Activated CD4-positive, alpha-beta memory T cell treated with anti-CD3 and anti-CD28 coated beads for 36 hours (primary cell): ENCODE results near the gene SIPA1. TPM values are rescaled to one million over a fixed set of nuclear protein-coding genes. Genes with fewer than 3 reads are reported as not detected.

Experiments
- CTCF ChIA-PET: fragments of 350-600 bp; sonication (Branson Sonifier 250); formaldehyde crosslinking; loops from one replicate; lab custom pipeline; 2021; ENCODE audit warnings: antibody characterized with exemption, inconsistent platforms; lab: Charles Lee
- POLR2A ChIA-PET: fragments of 350-600 bp; sonication (Branson Sonifier 250); formaldehyde crosslinking; loops from one replicate; lab custom pipeline; 2021; ENCODE audit warnings: antibody characterized with exemption; lab: Charles Lee
- DNase-seq: peaks from one replicate; pipeline ENCODE4 v3.0.0-alpha.2; 2020
- H3K27ac Mint-ChIP-seq: one replicate; pipeline ENCODE4 v1.8.0; 2021; ENCODE audit warnings: mixed read lengths
- H3K27me3 Mint-ChIP-seq: one replicate; pipeline ENCODE4 v1.8.0; 2021; ENCODE audit warnings: mixed read lengths
- H3K36me3 Mint-ChIP-seq: one replicate; pipeline ENCODE4 v1.8.0; 2021; ENCODE audit warnings: mixed read lengths
- H3K4me1 Mint-ChIP-seq: one replicate; pipeline ENCODE4 v1.8.0; 2021; ENCODE audit warnings: low read depth, mixed read lengths
- H3K4me3 Mint-ChIP-seq: one replicate; pipeline ENCODE4 v1.8.0; 2021; ENCODE audit warnings: mild to moderate bottlenecking, mixed read lengths
- H3K9me3 Mint-ChIP-seq: one replicate; pipeline ENCODE4 v1.8.0; 2021; ENCODE audit warnings: mixed read lengths
- intact Hi-C: fragments of 100-400 bp; cut with micrococcal nuclease; formaldehyde crosslinking; loops from one replicate; pipeline ENCODE4 v1.15.1; 2023
- total RNA-seq, 2 experiments: library from RNA; stranded (reverse); gene quantifications; one replicate each; pipeline ENCODE4 v1.2.3, GENCODE V29; 2021

Gene SIPA1
- total RNA-seq, 2 experiments from 2014 or later, result 163 to 167 TPM

GRCh38 chr11:65610404-65610803 lies 27.5 kb upstream of the SIPA1 start:
- Mint-ChIP-seq H3K36me3 (peaks cover 32% of the 10 kb centered on the region), H3K4me3 (no peak overlapping the region), H3K27ac (peak overlapping the region; percentile 53), H3K9me3 (no peaks in the 10 kb centered on the region), H3K4me1 (peaks cover 41% of the 10 kb centered on the region), H3K27me3 (peaks cover 1% of the 10 kb centered on the region)
- intact Hi-C loops, result no loop called here
- ChIA-PET CTCF (interaction anchor here (0.7 to 2.6 kb wide), 4 partner anchors 17 to 70 kb away, joined by 3 to 12 read pairs (median 8); no protein-coding TSS in a partner anchor), POLR2A (interaction anchor here (0.8 to 1.9 kb wide), 3 partner anchors 15 to 52 kb away, joined by 3 to 5 read pairs (median 3); partner anchors contain the start of gene RELA)
- DNase-seq, result no peak

GRCh38 chr11:65611028-65611757 lies 26.7 kb upstream of the SIPA1 start:
- no peak for DNase-seq
- H3K36me3 Mint-ChIP-seq, result peaks cover 30% of the 10 kb centered on the region
- intact Hi-C loops, result no loop called here
- no peaks in the 10 kb centered on the region for H3K9me3 Mint-ChIP-seq
- POLR2A ChIA-PET, result interaction anchor here (1.9 to 2.5 kb wide), 2 partner anchors 23 to 34 kb away, joined by 5 to 8 read pairs; no protein-coding TSS in a partner anchor
- H3K4me3 Mint-ChIP-seq, result peak overlapping the region; percentile 95
- peaks cover 3% of the 10 kb centered on the region for H3K27me3 Mint-ChIP-seq
- CTCF ChIA-PET, result interaction anchor here (1.2 to 5.7 kb wide), 5 partner anchors 15 to 70 kb away, joined by 3 to 39 read pairs (median 12); no protein-coding TSS in a partner anchor
- H3K27ac Mint-ChIP-seq, result peak overlapping the region; percentile 62
- H3K4me1 Mint-ChIP-seq, result peaks cover 41% of the 10 kb centered on the region

- POLR2A ChIA-PET, result interaction anchor here (1.1 to 3.9 kb wide), 6 partner anchors 8 to 50 kb away, joined by 3 to 15 read pairs (median 7); partner anchors contain the start of genes KCNK7 and RELA
- CTCF ChIA-PET, result interaction anchor here (1.0 to 5.7 kb wide), 7 partner anchors 14 to 71 kb away, joined by 3 to 39 read pairs (median 4); partner anchors contain the start of genes FAM89B and ZNRD2
- DNase-seq, result no peak
- Mint-ChIP-seq H3K4me3 (peak overlapping the region; percentile 95), H3K4me1 (peaks cover 49% of the 10 kb centered on the region), H3K27me3 (peaks cover 3% of the 10 kb centered on the region), H3K36me3 (peaks cover 34% of the 10 kb centered on the region), H3K9me3 (no peaks in the 10 kb centered on the region), H3K27ac (peak overlapping the region; percentile 98)
- intact Hi-C loops, result no loop called here
Observed at GRCh38 chr11:65611758-65612603, 25.9 kb upstream of the SIPA1 start.

GRCh38 chr11:65612691-65613090 lies 25.2 kb upstream of the SIPA1 start:
- intact Hi-C loops, result no loop called here

GRCh38 chr11:65613091-65613928 lies 24.6 kb upstream of the SIPA1 start:
- Mint-ChIP-seq H3K27me3 (peaks cover 3% of the 10 kb centered on the region), H3K27ac (peak overlapping the region; percentile 98), H3K36me3 (peaks cover 27% of the 10 kb centered on the region), H3K4me1 (peaks cover 56% of the 10 kb centered on the region), H3K9me3 (no peaks in the 10 kb centered on the region), H3K4me3 (peak overlapping the region; percentile 95)
- CTCF ChIA-PET, result interaction anchor here (0.9 to 5.7 kb wide), 7 partner anchors 17 to 275 kb away, joined by 3 to 39 read pairs (median 4); partner anchors contain the start of genes FAM89B, FIBP and ZNRD2
- POLR2A ChIA-PET, result interaction anchor here (1.0 to 3.9 kb wide), 10 partner anchors 10 to 49 kb away, joined by 3 to 24 read pairs (median 5); partner anchors contain the start of genes EHBP1L1, KCNK7, RELA and ZNRD2
- intact Hi-C loops, result no loop called here
- peak; percentile 42 for DNase-seq

More at GRCh38 chr11:65612691-65613090, 25.2 kb upstream of the SIPA1 start:
- DNase-seq, result no peak
- Mint-ChIP-seq H3K9me3 (no peaks in the 10 kb centered on the region), H3K36me3 (peaks cover 33% of the 10 kb centered on the region), H3K4me1 (peaks cover 55% of the 10 kb centered on the region), H3K27me3 (peaks cover 3% of the 10 kb centered on the region), H3K27ac (peak overlapping the region; percentile 98), H3K4me3 (peak overlapping the region; percentile 95)
- ChIA-PET POLR2A (interaction anchor here (1.0 to 3.9 kb wide), 9 partner anchors 9 to 50 kb away, joined by 3 to 24 read pairs (median 6); partner anchors contain the start of genes EHBP1L1, KCNK7, RELA and ZNRD2), CTCF (interaction anchor here (0.9 to 5.7 kb wide), 8 partner anchors 13 to 276 kb away, joined by 3 to 39 read pairs (median 4); partner anchors contain the start of genes FAM89B, FIBP and ZNRD2)

- peak; percentile 100 for DNase-seq
- Mint-ChIP-seq H3K36me3 (peaks cover 31% of the 10 kb centered on the region), H3K9me3 (no peaks in the 10 kb centered on the region), H3K27me3 (peaks cover 3% of the 10 kb centered on the region), H3K4me3 (peak within 1 kb of the TSS; percentile 96), H3K4me1 (peaks cover 43% of the 10 kb centered on the region), H3K27ac (peak within 1 kb of the TSS; percentile 98)
- intact Hi-C loops, result loop anchor here (1.0 to 2.0 kb wide), 9 partner anchors 23 to 437 kb away; partner anchors contain the start of genes CFL1, KAT5, SF3B2 and SIPA1
- ChIA-PET POLR2A (interaction anchor here (0.5 to 3.9 kb wide), 21 partner anchors 20 to 755 kb away, joined by 3 to 24 read pairs (median 6); partner anchors contain the start of genes CFL1, EHBP1L1, FAM89B and KCNK7), CTCF (interaction anchor here (0.6 to 5.7 kb wide), 10 partner anchors 10 to 300 kb away, joined by 3 to 39 read pairs (median 4); partner anchors contain the start of genes FAM89B, MUS81, RELA and ZNRD2)
Observed at GRCh38 chr11:65615229-65615949, 22.5 kb upstream of the SIPA1 start, which contains the start of gene PCNX3. PCNX3 (plus strand) TSS chr11:65615776; CDS start chr11:65616312, 536 bp downstream.

- Mint-ChIP-seq H3K4me1 (peaks cover 36% of the 10 kb centered on the region), H3K36me3 (peaks cover 33% of the 10 kb centered on the region), H3K27me3 (peaks cover 3% of the 10 kb centered on the region), H3K9me3 (no peaks in the 10 kb centered on the region), H3K27ac (peak overlapping the region; percentile 98), H3K4me3 (peak overlapping the region; percentile 96)
- peak; percentile 61 for DNase-seq
- POLR2A ChIA-PET, result interaction anchor here (0.5 to 3.9 kb wide), 12 partner anchors 10 to 499 kb away, joined by 3 to 21 read pairs (median 6); partner anchors contain the start of genes FAM89B, NEAT1 and ZNRD2
- CTCF ChIA-PET, result interaction anchor here (0.6 to 5.7 kb wide), 8 partner anchors 10 to 95 kb away, joined by 3 to 39 read pairs (median 8); partner anchors contain the start of genes FAM89B, SIPA1 and ZNRD2
- intact Hi-C loops, result loop anchor here (1.0 to 2.0 kb wide), 9 partner anchors 22 to 436 kb away; partner anchors contain the start of genes CFL1, KAT5, SF3B2 and SIPA1
Observed at GRCh38 chr11:65615950-65616574, 21.8 kb upstream of the SIPA1 start.

GRCh38 chr11:65616575-65617001 lies 21.3 kb upstream of the SIPA1 start:
- peaks cover 35% of the 10 kb centered on the region for H3K36me3 Mint-ChIP-seq
- intact Hi-C loops, result no loop called here
- peaks cover 31% of the 10 kb centered on the region for H3K4me1 Mint-ChIP-seq
- peak; percentile 57 for DNase-seq
- POLR2A ChIA-PET, result interaction anchor here (0.5 to 2.9 kb wide), 4 partner anchors 9 to 499 kb away, joined by 3 to 21 read pairs (median 3); partner anchors contain the start of gene ZNRD2
- H3K9me3 Mint-ChIP-seq, result no peaks in the 10 kb centered on the region
- H3K27me3 Mint-ChIP-seq, result peaks cover 3% of the 10 kb centered on the region
- H3K4me3 Mint-ChIP-seq, result peak overlapping the region; percentile 96
- CTCF ChIA-PET, result interaction anchor here (0.6 to 5.7 kb wide), 6 partner anchors 10 to 95 kb away, joined by 3 to 39 read pairs (median 6); partner anchors contain the start of genes FAM89B and SIPA1
- peak overlapping the region; percentile 88 for H3K27ac Mint-ChIP-seq
